ENCODE measurements around the gene VPS13D. TPM values are rescaled to one million over a fixed set of nuclear protein-coding genes. Genes with fewer than 3 reads are reported as not detected.

VPS13D gene
- total RNA-seq, 1 experiment from 2014 or later, result 16.0 TPM

- DNase-seq (ENCODE audit: low read depth), result no peak
- in situ Hi-C loops (cut with HindIII; ENCODE audit: low pct_unique_long_range_greater_than_20kb, low sequenced_read_pairs), result no loop called here
Measured at GRCh38 chr1:12499539-12500240, 269.9 kb downstream of the VPS13D start.

- in situ Hi-C loops (cut with HindIII; ENCODE audit: low pct_unique_long_range_greater_than_20kb, low sequenced_read_pairs), result no loop called here
- DNase-seq (ENCODE audit: low read depth), result no peak
Measured at GRCh38 chr1:12501661-12502060, 271.8 kb downstream of the VPS13D start.

- no peak for DNase-seq (ENCODE audit: low read depth)
- in situ Hi-C loops (cut with HindIII; ENCODE audit: low pct_unique_long_range_greater_than_20kb, low sequenced_read_pairs), result no loop called here
Measured at GRCh38 chr1:12502336-12503109, 272.7 kb downstream of the VPS13D start.

GRCh38 chr1:12503709-12504108 is 273.9 kb downstream of the VPS13D start:
- in situ Hi-C loops (cut with HindIII; ENCODE audit: low pct_unique_long_range_greater_than_20kb, low sequenced_read_pairs), result no loop called here
- DNase-seq (ENCODE audit: low read depth), result no peak

- DNase-seq (ENCODE audit: low read depth), result no peak
- in situ Hi-C loops (cut with HindIII; ENCODE audit: low pct_unique_long_range_greater_than_20kb, low sequenced_read_pairs), result no loop called here
Measured at GRCh38 chr1:12504601-12505000, 274.8 kb downstream of the VPS13D start.

GRCh38 chr1:12505231-12505630 is 275.4 kb downstream of the VPS13D start:
- in situ Hi-C loops (cut with HindIII; ENCODE audit: low pct_unique_long_range_greater_than_20kb, low sequenced_read_pairs), result no loop called here

GRCh38 chr1:12505639-12506280 is 275.9 kb downstream of the VPS13D start:
- DNase-seq (ENCODE audit: low read depth), result no peak
- in situ Hi-C loops (cut with HindIII; ENCODE audit: low pct_unique_long_range_greater_than_20kb, low sequenced_read_pairs), result no loop called here

More at GRCh38 chr1:12505231-12505630, 275.4 kb downstream of the VPS13D start:
- DNase-seq (ENCODE audit: low read depth), result no peak

GRCh38 chr1:12506281-12507280 is 276.8 kb downstream of the VPS13D start:
- no peak for DNase-seq (ENCODE audit: low read depth)

GRCh38 chr1:12507631-12508030 is 277.8 kb downstream of the VPS13D start:
- in situ Hi-C loops (cut with HindIII; ENCODE audit: low pct_unique_long_range_greater_than_20kb, low sequenced_read_pairs), result no loop called here
- DNase-seq (ENCODE audit: low read depth), result no peak

More at GRCh38 chr1:12506281-12507280, 276.8 kb downstream of the VPS13D start:
- in situ Hi-C loops (cut with HindIII; ENCODE audit: low pct_unique_long_range_greater_than_20kb, low sequenced_read_pairs), result no loop called here

GRCh38 chr1:12508849-12509248 is 279.0 kb downstream of the VPS13D start:
- in situ Hi-C loops (cut with HindIII; ENCODE audit: low pct_unique_long_range_greater_than_20kb, low sequenced_read_pairs), result no loop called here
- DNase-seq (ENCODE audit: low read depth), result no peak

GRCh38 chr1:12511128-12511484 is 281.3 kb downstream of the VPS13D start:
- DNase-seq (ENCODE audit: low read depth), result no peak
- in situ Hi-C loops (cut with HindIII; ENCODE audit: low pct_unique_long_range_greater_than_20kb, low sequenced_read_pairs), result no loop called here

- DNase-seq (ENCODE audit: low read depth), result no peak
- in situ Hi-C loops (cut with HindIII; ENCODE audit: low pct_unique_long_range_greater_than_20kb, low sequenced_read_pairs), result no loop called here
Measured at GRCh38 chr1:12511516-12512468, 282.0 kb downstream of the VPS13D start.

GRCh38 chr1:12513181-12513580 is 283.4 kb downstream of the VPS13D start:
- DNase-seq (ENCODE audit: low read depth), result no peak
- in situ Hi-C loops (cut with HindIII; ENCODE audit: low pct_unique_long_range_greater_than_20kb, low sequenced_read_pairs), result no loop called here

GRCh38 chr1:12514590-12514989 is 284.8 kb downstream of the VPS13D start:
- DNase-seq (ENCODE audit: low read depth), result no peak
- in situ Hi-C loops (cut with HindIII; ENCODE audit: low pct_unique_long_range_greater_than_20kb, low sequenced_read_pairs), result no loop called here

- DNase-seq (ENCODE audit: low read depth), result no peak
- in situ Hi-C loops (cut with HindIII; ENCODE audit: low pct_unique_long_range_greater_than_20kb, low sequenced_read_pairs), result no loop called here
Measured at GRCh38 chr1:12515234-12515633, 285.4 kb downstream of the VPS13D start.

- in situ Hi-C loops (cut with HindIII; ENCODE audit: low pct_unique_long_range_greater_than_20kb, low sequenced_read_pairs), result no loop called here
- DNase-seq (ENCODE audit: low read depth), result no peak
Measured at GRCh38 chr1:12516741-12517140, 286.9 kb downstream of the VPS13D start.

All from Caki2 (cell line).